Upper lobe of right lung (tissue), 1 donor: Measurements from ENCODE around the gene RFX7. TPM values are rescaled to one million over a fixed set of nuclear protein-coding genes. Genes with fewer than 3 reads are reported as not detected.

Experiments
- ATAC-seq: fragments of 200-7000 bp; cut with Tn5 transposase; one replicate; pipeline ENCODE4 v1.9.1; 2020; ENCODE audit warnings: mild to moderate bottlenecking, moderate library complexity
- DNase-seq: peaks from one replicate; pipeline ENCODE4 v3.0.0-alpha.2; 2020
- H3K27ac ChIP-seq: fragments of 200-600 bp; one replicate; pipeline ENCODE4 v1.8.0; 2022
- H3K27me3 ChIP-seq: fragments of 200-600 bp; one replicate; pipeline ENCODE4 v1.8.0; 2022; ENCODE audit warnings: mild to moderate bottlenecking
- H3K36me3 ChIP-seq: fragments of 200-600 bp; one replicate; pipeline ENCODE4 v1.8.0; 2022
- H3K4me1 ChIP-seq: fragments of 200-600 bp; one replicate; pipeline ENCODE4 v1.8.0; 2022
- H3K4me3 ChIP-seq: fragments of 200-600 bp; one replicate; pipeline ENCODE4 v1.8.0; 2022; ENCODE audit warnings: mild to moderate bottlenecking
- H3K9me3 ChIP-seq: fragments of 200-600 bp; one replicate; pipeline ENCODE4 v1.8.0; 2022
- CTCF ChIP-seq: fragments of 200-600 bp; IDR thresholded peaks from one replicate; pipeline ENCODE4 v1.8.0; 2022; ENCODE audit warnings: antibody characterized with exemption
- intact Hi-C: fragments of 100-400 bp; cut with DNase I; formaldehyde crosslinking; loops from one replicate; pipeline ENCODE4 v1.11.0; 2022
- total RNA-seq: library from RNA; stranded (reverse); fragmentation: NEBNext Ultra II Directional; extraction: Animal tissue kit (Norgen Biotek cat#: 25700); gene quantifications from one replicate; pipeline ENCODE4 v1.2.1, GENCODE V29; 2021
- donor health status: DM: no; HTN: yes; CAD: no; lungs with severe emphysema.

RFX7 gene
- total RNA-seq, 1 donor from 2014 or later = 15.7 TPM

GRCh38 chr15:56102441-56102840, 141.2 kb downstream of the RFX7 start:
- H3K4me3 ChIP-seq = no peak overlapping the region
- no peaks in the 10 kb centered on the region for H3K4me1 ChIP-seq
- H3K27me3 ChIP-seq = no peaks in the 10 kb centered on the region
- DNase-seq (no peak), ATAC-seq (no peak)
- H3K27ac ChIP-seq = no peak overlapping the region
- peaks cover 31% of the 10 kb centered on the region for H3K36me3 ChIP-seq
- H3K9me3 ChIP-seq = no peaks in the 10 kb centered on the region
- intact Hi-C loops = no loop called here
- no peak for TF ChIP-seq CTCF

- DNase-seq = no peak
- intact Hi-C loops = no loop called here
- H3K4me3 ChIP-seq = no peak overlapping the region
- no peaks in the 10 kb centered on the region for H3K4me1 ChIP-seq
- peaks cover 62% of the 10 kb centered on the region for H3K36me3 ChIP-seq
- TF ChIP-seq CTCF = no peak
- H3K27me3 ChIP-seq = no peaks in the 10 kb centered on the region
- H3K27ac ChIP-seq = no peak overlapping the region
- H3K9me3 ChIP-seq = no peaks in the 10 kb centered on the region
- no peak for ATAC-seq
Observed at GRCh38 chr15:56099311-56099710, 144.4 kb downstream of the RFX7 start.

GRCh38 chr15:56098195-56098863, 145.3 kb downstream of the RFX7 start:
- Histone ChIP-seq H3K27me3 (no peaks in the 10 kb centered on the region), H3K36me3 (peaks cover 72% of the 10 kb centered on the region), H3K27ac (no peak overlapping the region), H3K9me3 (no peaks in the 10 kb centered on the region), H3K4me3 (no peak overlapping the region), H3K4me1 (no peaks in the 10 kb centered on the region)
- DNase-seq (no peak), ATAC-seq (no peak)
- TF ChIP-seq CTCF = no peak
- intact Hi-C loops = no loop called here

DNA sequence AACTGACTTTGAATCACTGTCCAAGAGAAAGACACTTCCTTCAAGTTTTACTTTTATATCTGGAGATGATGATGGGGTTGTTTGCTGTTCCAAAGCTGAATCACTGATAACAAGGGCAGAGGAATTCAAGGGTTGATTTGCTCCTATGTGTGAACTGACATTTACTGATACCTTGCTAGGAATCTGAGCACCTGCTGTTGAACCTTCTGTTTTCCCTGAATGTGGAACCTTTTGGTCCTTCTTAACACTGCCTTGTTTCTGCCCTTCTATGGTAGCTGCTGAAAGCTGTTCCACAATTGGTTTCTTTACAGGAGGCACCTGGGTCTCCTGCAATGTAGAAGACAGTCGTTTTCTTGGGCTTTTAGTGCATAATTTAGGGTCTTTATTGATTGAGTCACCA, 148.3 kb downstream of the RFX7 start:
- ATAC-seq = no peak
- Histone ChIP-seq H3K27me3 (no peaks in the 10 kb centered on the region), H3K4me1 (no peaks in the 10 kb centered on the region), H3K36me3 (peaks cover 66% of the 10 kb centered on the region), H3K9me3 (no peaks in the 10 kb centered on the region), H3K27ac (no peak overlapping the region), H3K4me3 (no peak overlapping the region)
- intact Hi-C loops = no loop called here
- TF ChIP-seq CTCF = no peak
- no peak for DNase-seq

GRCh38 chr15:56094171-56094570, 149.5 kb downstream of the RFX7 start:
- Histone ChIP-seq H3K9me3 (no peaks in the 10 kb centered on the region), H3K27me3 (no peaks in the 10 kb centered on the region), H3K27ac (no peak overlapping the region), H3K36me3 (peaks cover 59% of the 10 kb centered on the region), H3K4me3 (no peak overlapping the region), H3K4me1 (no peaks in the 10 kb centered on the region)
- no peak for ATAC-seq
- no peak for DNase-seq
- intact Hi-C loops = no loop called here
- TF ChIP-seq CTCF = no peak

DNA sequence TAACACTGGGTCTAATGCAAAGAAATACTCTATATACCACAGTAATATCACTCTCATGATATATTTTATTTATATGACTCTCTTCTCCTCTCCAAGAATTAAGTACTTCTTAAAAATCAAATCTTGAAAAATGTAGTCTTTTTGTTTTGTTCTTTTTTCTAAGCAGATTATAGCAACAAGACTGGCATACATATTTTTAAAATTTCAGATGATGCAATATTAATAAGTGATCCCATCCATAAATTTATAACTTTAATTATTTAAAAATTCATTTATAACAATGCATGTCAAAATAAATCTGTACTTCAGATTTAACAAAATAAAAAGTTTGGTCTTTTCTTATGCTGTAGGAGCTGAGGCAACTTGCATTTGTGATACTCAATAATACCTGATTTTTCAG, 155.3 kb downstream of the RFX7 start:
- Histone ChIP-seq H3K27ac (no peak overlapping the region), H3K4me3 (no peak overlapping the region), H3K27me3 (no peaks in the 10 kb centered on the region), H3K36me3 (peaks cover 4% of the 10 kb centered on the region), H3K4me1 (no peaks in the 10 kb centered on the region), H3K9me3 (no peaks in the 10 kb centered on the region)
- TF ChIP-seq CTCF = no peak
- DNase-seq (no peak), ATAC-seq (no peak)
- intact Hi-C loops = no loop called here
